WERI-Rb-1 (cell line): Measurements from ENCODE around the gene TMEM89.

Experiments
- DNase-seq: peaks from one replicate; pipeline ENCODE4 v3.0.0-alpha.2; 2020
- H3K27ac ChIP-seq: fragments of 250-450 bp; sonication (Bioruptor Pico); 2 replicates; pipeline ENCODE4 v1.5.1; 2020; ENCODE audit warnings: mild to moderate bottlenecking, moderate library complexity
- H3K27me3 ChIP-seq: fragments of 250-450 bp; sonication (Bioruptor Pico); 2 replicates; pipeline ENCODE4 v1.5.1; 2021; ENCODE audit warnings: mild to moderate bottlenecking, low read depth, moderate library complexity; ENCODE audit not compliant: insufficient read depth, severe bottlenecking
- H3K36me3 ChIP-seq: fragments of 250-450 bp; sonication (Bioruptor Pico); 2 replicates; pipeline ENCODE4 v1.5.1; 2020; ENCODE audit warnings: mild to moderate bottlenecking, moderate library complexity
- H3K4me3 ChIP-seq: 2 replicates; pipeline ENCODE4 v1.5.1; 2011; ENCODE audit warnings: low read depth, mild to moderate bottlenecking, control low read depth, low read length
- H3K9me3 ChIP-seq: fragments of 250-450 bp; sonication (Bioruptor Pico); 2 replicates; pipeline ENCODE4 v1.5.1; 2021; ENCODE audit warnings: mild to moderate bottlenecking, moderate library complexity; ENCODE audit not compliant: severe bottlenecking
- CTCF ChIP-seq: IDR thresholded peaks from 2 replicates; pipeline ENCODE4 v1.5.1; 2011; ENCODE audit warnings: low read depth, mild to moderate bottlenecking, control low read depth, inconsistent platforms, low read length

TMEM89 gene, protein sequence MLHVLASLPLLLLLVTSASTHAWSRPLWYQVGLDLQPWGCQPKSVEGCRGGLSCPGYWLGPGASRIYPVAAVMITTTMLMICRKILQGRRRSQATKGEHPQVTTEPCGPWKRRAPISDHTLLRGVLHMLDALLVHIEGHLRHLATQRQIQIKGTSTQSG

DNA sequence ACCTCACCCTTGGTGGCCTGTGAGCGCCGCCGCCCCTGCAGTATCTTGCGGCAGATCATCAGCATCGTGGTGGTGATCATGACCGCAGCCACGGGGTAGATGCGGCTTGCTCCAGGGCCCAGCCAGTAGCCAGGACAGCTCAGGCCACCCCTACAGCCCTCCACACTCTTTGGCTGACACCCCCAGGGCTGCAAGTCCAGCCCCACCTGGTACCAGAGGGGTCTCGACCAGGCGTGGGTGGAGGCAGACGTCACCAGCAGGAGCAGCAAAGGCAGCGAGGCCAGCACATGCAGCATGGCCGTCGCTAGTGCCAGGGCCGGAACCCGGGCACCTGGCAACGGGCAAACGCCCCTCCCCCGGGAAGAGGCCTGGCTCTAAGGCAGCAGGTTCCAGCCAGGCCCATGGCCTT lies at the start of gene TMEM89:
Gene TMEM89, minus strand, starts transcription at position 309 of the 409 bp plus-strand sequence. Its CDS starts 13 bp downstream, at position 296.
- Histone ChIP-seq H3K27me3 (no peaks in the 10 kb centered on the region), H3K4me3 (no peak within 1 kb of the TSS), H3K36me3 (peaks cover 34% of the 10 kb centered on the region), H3K9me3 (peaks cover 8% of the 10 kb centered on the region), H3K27ac (no peak within 1 kb of the TSS)
- no peak for DNase-seq
- no peak for TF ChIP-seq CTCF

DNA sequence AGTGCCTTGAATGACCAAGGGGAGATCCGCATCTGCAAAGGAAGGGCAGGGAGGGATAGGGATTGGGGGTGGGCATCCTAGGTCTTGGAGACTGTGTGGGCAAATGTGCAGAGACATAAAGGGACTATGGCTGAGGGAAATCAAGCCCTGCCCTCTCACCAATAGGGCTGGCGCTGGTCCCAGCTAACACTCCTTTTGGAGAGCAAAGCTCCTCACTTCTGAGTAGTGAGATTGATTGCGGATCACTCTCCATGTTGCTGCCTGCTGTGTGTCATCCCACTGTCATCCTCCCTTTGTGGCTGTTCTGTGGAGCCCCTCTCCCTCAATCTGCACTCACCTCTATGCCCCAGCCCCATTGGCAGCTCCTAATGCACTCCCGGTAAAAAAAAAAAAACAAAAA lies 43.4 kb upstream of the TMEM89 start:
- H3K9me3 ChIP-seq: peaks cover 20% of the 10 kb centered on the region
- H3K4me3 ChIP-seq: no peak overlapping the region
- H3K27me3 ChIP-seq: no peaks in the 10 kb centered on the region
- H3K36me3 ChIP-seq: peaks cover 48% of the 10 kb centered on the region
- no peak overlapping the region; the same call in 1 of the 2 replicates for H3K27ac ChIP-seq
- no peak for DNase-seq
- TF ChIP-seq CTCF: no peak

- no peak for TF ChIP-seq CTCF
- H3K27me3 ChIP-seq: no peaks in the 10 kb centered on the region
- peak overlapping the region; percentile 97 for H3K27ac ChIP-seq
- no peak for DNase-seq
- peaks cover 20% of the 10 kb centered on the region for H3K9me3 ChIP-seq
- H3K4me3 ChIP-seq: no peak overlapping the region
- peaks cover 51% of the 10 kb centered on the region for H3K36me3 ChIP-seq
Observed at GRCh38 chr3:48664313-48664644, 42.7 kb upstream of the TMEM89 start.

DNA sequence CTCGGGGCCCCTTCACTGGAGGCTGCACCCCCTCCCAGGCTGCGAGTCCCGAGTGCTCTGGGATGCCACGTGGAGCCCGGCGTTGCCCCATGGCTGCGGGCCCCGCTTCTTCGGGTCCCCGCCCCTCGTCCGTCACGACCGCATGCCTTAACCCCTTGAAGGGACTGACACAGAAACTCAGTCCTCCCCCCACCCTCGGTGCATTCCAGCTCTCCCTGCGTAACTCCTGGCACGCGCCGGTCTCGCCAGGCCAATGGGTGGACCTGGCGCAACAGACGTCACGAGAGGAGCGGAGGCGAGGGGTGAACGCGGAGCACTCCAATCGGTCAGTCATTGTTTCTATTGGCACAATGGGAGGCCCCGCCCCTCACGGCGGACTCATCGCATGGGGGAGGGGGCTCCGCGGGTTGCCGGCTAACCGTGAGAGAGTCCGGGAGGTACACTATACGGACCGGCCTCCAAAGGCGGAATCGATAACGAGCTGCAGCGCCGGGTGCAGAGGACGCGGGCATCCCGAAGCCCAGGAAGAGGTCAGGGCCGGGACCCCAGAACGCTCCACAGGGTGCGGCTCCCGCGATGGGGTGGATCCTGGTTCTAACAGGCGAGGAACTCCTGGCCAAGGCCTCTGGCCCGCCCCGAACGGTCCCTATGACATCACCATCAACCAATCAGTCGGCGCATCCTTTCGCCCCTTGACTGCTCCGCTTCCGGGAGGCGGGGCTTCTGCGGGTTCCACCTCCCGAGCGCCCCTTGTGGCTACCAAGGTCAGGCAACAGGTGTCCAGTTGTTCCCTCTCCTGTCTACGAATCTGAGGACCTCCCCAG lies 42.1 kb upstream of the TMEM89 start:
- H3K36me3 ChIP-seq: peaks cover 55% of the 10 kb centered on the region
- H3K27ac ChIP-seq: peak overlapping the region; percentile 97
- peak; percentile 89 for TF ChIP-seq CTCF
- H3K27me3 ChIP-seq: no peaks in the 10 kb centered on the region
- peaks cover 20% of the 10 kb centered on the region for H3K9me3 ChIP-seq
- peak overlapping the region; percentile 82 for H3K4me3 ChIP-seq
- DNase-seq: peak; percentile 99

- TF ChIP-seq CTCF: no peak
- Histone ChIP-seq H3K36me3 (peaks cover 59% of the 10 kb centered on the region), H3K9me3 (peaks cover 20% of the 10 kb centered on the region), H3K27ac (peak within 1 kb of the TSS; percentile 97), H3K4me3 (peak within 1 kb of the TSS; percentile 82), H3K27me3 (no peaks in the 10 kb centered on the region)
- DNase-seq: peak; percentile 90
Observed at GRCh38 chr3:48662753-48663488, 41.4 kb upstream of the TMEM89 start, which contains the start of gene CELSR3. Gene CELSR3, minus strand, starts transcription at chr3:48662886. Its CDS starts 252 bp downstream, at chr3:48662634.
